Lower leg skin (tissue), 3 donors: Measurements from ENCODE around the gene APOL3.

ENCODE experiments used
- CTCF ChIP-seq, 3 donors: fragments of 450-650 bp; IDR thresholded peaks; one replicate each; pipeline ENCODE4 v1.5.1; 2016; ENCODE audit warnings: antibody characterized with exemption in 3 of 3, mild to moderate bottlenecking in 3 of 3, moderate library complexity in 2 of 3
- POLR2A ChIP-seq, 2 donors: fragments of 450-650 bp; IDR thresholded peaks; one replicate each; pipeline ENCODE4 v1.6.1; 2016 to 2017; ENCODE audit warnings: antibody characterized with exemption in 2 of 2, mild to moderate bottlenecking in 1 of 2, moderate library complexity in 1 of 2

DNA sequence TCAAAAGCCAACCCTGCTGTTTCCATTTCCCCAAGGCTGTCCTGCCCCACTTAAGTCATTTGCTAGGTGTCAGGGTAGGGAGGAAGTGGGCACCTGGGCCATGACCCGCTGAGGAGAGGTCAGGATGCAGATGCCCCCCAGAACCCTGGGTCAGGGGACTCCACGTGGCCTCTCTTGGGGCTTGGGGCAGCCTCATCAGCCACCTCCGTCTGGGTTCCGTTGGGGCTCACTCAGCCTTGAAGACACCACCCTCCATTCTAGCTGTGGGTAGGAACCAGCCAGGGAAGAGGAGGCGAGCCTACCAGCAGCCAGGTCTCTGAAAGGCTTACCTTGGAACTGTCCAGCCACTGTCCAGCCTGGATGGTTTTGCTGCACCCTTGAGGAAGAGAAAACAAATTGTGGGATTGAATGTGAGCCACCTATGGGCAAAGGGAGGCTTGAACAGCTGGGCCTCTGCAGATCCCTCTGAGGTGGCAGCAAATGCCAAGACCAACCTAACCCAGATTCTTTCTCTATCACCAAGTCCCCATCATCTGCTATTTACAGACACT, 38.5 kb upstream of the APOL3 start:
- TF ChIP-seq CTCF (IDR thresholded peaks at IDR 0.05) (no peak), POLR2A (IDR thresholded peaks at IDR 0.05) (no peak)
